IMR-90 (cell line): Measurements from ENCODE around the gene BMAL2.
A peak's percentile ranks its signal among the peaks of the same experiment; 100 is the strongest.

ENCODE experiments used
- CTCF ChIP-seq: conservative IDR thresholded peaks from 2 replicates; pipeline ENCODE4 v1.5.1; 2012; ENCODE audit warnings: mild to moderate bottlenecking, low read depth, low read length, improper control_type of control experiment
- POLR2A ChIP-seq: IDR thresholded peaks from 2 replicates; pipeline ENCODE4 v1.6.1; 2012; ENCODE audit warnings: mild to moderate bottlenecking, low read depth, low read length
- RFX5 ChIP-seq: IDR thresholded peaks from 2 replicates; pipeline ENCODE4 v1.8.0; 2012; ENCODE audit warnings: low read depth, mild to moderate bottlenecking, low read length, moderate library complexity
- USF2 ChIP-seq: fragments of 150-350 bp; IDR thresholded peaks from 2 replicates; pipeline ENCODE4 v1.6.1; 2017; ENCODE audit warnings: mild to moderate bottlenecking, antibody characterized with exemption, low read length, low read depth

GRCh38 chr12:27305673-27306456 lies 26.8 kb upstream of the BMAL2 start:
- TF ChIP-seq POLR2A (no peak), CTCF (peak; percentile 64), RFX5 (no peak), USF2 (no peak)
